GM06990 (cell line): ENCODE measurements around the gene CDK6.

Experiments used
- DNase-seq: peaks from one replicate; pipeline ENCODE4 v3.0.0-alpha.2; 2011; ENCODE audit not compliant: insufficient read length; ENCODE audit errors: extremely low read depth
- H3K27me3 ChIP-seq: replicated peaks from 2 replicates; pipeline ENCODE4 v1.6.0; 2011; ENCODE audit warnings: low read length; ENCODE audit not compliant: control insufficient read depth, insufficient read depth
- H3K36me3 ChIP-seq: 2 replicates; pipeline ENCODE4 v1.5.1; 2011; ENCODE audit warnings: low read length; ENCODE audit not compliant: control insufficient read depth, insufficient read depth
- H3K4me3 ChIP-seq: replicated peaks from 2 replicates; pipeline ENCODE4 v1.5.1; 2011; ENCODE audit warnings: low read depth, mild to moderate bottlenecking, control low read depth, low read length
- CTCF ChIP-seq: IDR thresholded peaks from 2 replicates; pipeline ENCODE4 v1.5.1; 2011; ENCODE audit warnings: low read length, control low read depth, mild to moderate bottlenecking, inconsistent platforms; ENCODE audit not compliant: insufficient read depth, poor library complexity, severe bottlenecking

CDK6 gene

GRCh38 chr7:92631850-92632487 lies 204.4 kb downstream of the CDK6 start:
- DNase-seq: no peak
- peak overlapping the region; percentile 10 for H3K4me3 ChIP-seq
- H3K36me3 ChIP-seq: no peaks in the 10 kb centered on the region; the same call in 1 of the 2 replicates
- TF ChIP-seq CTCF: no peak
- H3K27me3 ChIP-seq: no peaks in the 10 kb centered on the region

GRCh38 chr7:92631067-92631849 lies 205.1 kb downstream of the CDK6 start:
- Histone ChIP-seq H3K27me3 (no peaks in the 10 kb centered on the region), H3K36me3 (no peaks in the 10 kb centered on the region; the same call in 1 of the 2 replicates), H3K4me3 (peak overlapping the region; percentile 10)
- DNase-seq: peak; percentile 60
- TF ChIP-seq CTCF: no peak

DNA sequence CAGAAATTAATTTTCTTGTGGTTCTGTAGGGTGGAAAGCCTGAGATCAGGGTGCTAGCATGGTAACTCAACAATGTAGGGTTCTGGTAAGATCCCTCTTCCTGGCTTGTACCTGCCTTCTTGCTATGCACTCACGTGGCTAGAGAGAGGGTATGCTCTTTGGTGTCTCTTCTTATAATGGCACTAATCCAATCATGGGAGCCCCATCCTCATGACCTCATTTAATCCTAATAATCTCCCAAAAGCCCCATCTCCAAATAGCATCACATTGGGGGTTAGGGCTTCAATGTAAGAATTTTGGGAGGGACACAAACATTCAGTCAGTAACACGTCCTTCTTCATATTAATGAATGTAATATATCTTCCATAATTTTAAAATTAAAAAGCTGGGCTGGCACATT lies 206.6 kb downstream of the CDK6 start:
- no peaks in the 10 kb centered on the region for H3K27me3 ChIP-seq
- DNase-seq: no peak
- H3K4me3 ChIP-seq: no peak overlapping the region
- TF ChIP-seq CTCF: no peak
- no peaks in the 10 kb centered on the region; the same call in 1 of the 2 replicates for H3K36me3 ChIP-seq

DNA sequence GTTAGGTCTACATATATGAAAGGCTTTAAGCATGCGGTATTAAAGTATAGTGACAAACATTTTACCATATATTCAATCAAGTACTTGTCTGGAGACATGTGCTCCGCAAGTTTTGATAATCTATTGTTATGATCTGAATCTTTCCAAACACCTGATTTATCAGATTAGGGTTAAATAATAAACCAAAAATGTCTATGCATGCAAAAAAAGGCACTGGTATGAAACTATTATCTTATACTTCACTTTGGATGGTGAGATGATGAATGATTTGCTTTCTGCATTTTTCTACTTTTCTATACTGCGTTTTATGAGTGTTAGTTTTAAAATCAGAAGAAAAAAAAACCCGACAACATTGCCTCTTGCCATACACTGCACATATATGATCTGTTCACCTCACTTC lies 208.4 kb downstream of the CDK6 start:
- DNase-seq: no peak
- H3K36me3 ChIP-seq: no peaks in the 10 kb centered on the region; the same call in 1 of the 2 replicates
- TF ChIP-seq CTCF: no peak

GRCh38 chr7:92626281-92626809 lies 210.0 kb downstream of the CDK6 start:
- Histone ChIP-seq H3K4me3 (no peak overlapping the region), H3K36me3 (peaks cover 3% of the 10 kb centered on the region), H3K27me3 (no peaks in the 10 kb centered on the region)
- DNase-seq: no peak
- TF ChIP-seq CTCF: no peak

More for the DNA sequence above, 208.4 kb downstream of the CDK6 start:
- Histone ChIP-seq H3K4me3 (no peak overlapping the region), H3K27me3 (no peaks in the 10 kb centered on the region)
